Measurements from ENCODE around the gene DIRAS1. TPM values are rescaled to one million over a fixed set of nuclear protein-coding genes. Genes with fewer than 3 reads are reported as not detected.
"Not testable (repeated sequence)": the region's sequence is repeated elsewhere in the genome, so short reads cannot be mapped to it uniquely, and the experiment has no call there.

DIRAS1 gene
- total RNA-seq, 1 donor = 14.9 TPM

- H3K4me3 ChIP-seq (ENCODE audit: low read depth, low read length) = no peak overlapping the region
- no peak for DNase-seq (ENCODE audit: low read depth)
- TF ChIP-seq CTCF (IDR thresholded peaks at IDR 0.05; ENCODE audit: insufficient read depth, low read length) = no peak
Observed at GRCh38 chr19:2678044-2678671, 43.0 kb downstream of the DIRAS1 start.

- no peak for TF ChIP-seq CTCF (IDR thresholded peaks at IDR 0.05; ENCODE audit: insufficient read depth, low read length)
- no peak for DNase-seq (ENCODE audit: low read depth)
- no peak overlapping the region for H3K4me3 ChIP-seq (ENCODE audit: low read depth, low read length)
Observed at GRCh38 chr19:2676823-2677222, 44.3 kb downstream of the DIRAS1 start.

- no peak for DNase-seq (ENCODE audit: low read depth)
- no peak overlapping the region for H3K4me3 ChIP-seq (ENCODE audit: low read depth, low read length)
- TF ChIP-seq CTCF (IDR thresholded peaks at IDR 0.05; ENCODE audit: insufficient read depth, low read length) = no peak
Observed at GRCh38 chr19:2675892-2676291, 45.3 kb downstream of the DIRAS1 start.

- DNase-seq (ENCODE audit: low read depth) = no peak
- no peak overlapping the region for H3K4me3 ChIP-seq (ENCODE audit: low read depth, low read length)
- no peak for TF ChIP-seq CTCF (IDR thresholded peaks at IDR 0.05; ENCODE audit: insufficient read depth, low read length)
Observed at GRCh38 chr19:2670217-2670616, 51.0 kb downstream of the DIRAS1 start.

DNA sequence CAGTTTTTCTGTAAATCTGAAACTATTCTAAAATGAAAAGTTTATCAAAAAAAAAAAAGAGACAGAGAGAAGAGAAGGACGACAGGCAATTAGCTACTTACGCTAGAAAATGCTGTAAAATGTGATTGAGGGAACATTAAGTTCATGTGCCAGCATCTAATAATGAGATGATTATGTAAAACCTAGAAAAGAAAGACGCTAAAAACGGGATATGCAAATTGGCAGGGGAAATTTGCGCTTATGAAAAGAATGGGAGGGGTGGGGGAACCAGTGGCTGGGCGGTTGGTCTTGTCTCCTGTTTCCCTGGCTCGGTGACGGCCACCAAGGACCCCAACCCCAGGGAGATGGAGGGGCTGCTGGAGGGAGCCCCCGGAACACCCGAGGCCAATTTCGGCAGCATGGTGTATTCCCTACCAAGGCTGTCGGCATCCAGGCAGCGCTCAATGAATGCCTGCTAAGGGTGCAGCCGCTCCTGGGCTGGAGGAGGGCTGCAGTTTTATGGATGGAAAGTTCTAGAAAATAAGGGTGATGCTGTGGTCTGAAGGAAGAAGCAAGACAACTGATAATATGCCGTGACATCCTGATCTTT lies 52.9 kb downstream of the DIRAS1 start:
- H3K4me3 ChIP-seq (ENCODE audit: low read depth, low read length) = no peak overlapping the region
- TF ChIP-seq CTCF (IDR thresholded peaks at IDR 0.05; ENCODE audit: insufficient read depth, low read length) = no peak
- DNase-seq (ENCODE audit: low read depth) = no peak

DNA sequence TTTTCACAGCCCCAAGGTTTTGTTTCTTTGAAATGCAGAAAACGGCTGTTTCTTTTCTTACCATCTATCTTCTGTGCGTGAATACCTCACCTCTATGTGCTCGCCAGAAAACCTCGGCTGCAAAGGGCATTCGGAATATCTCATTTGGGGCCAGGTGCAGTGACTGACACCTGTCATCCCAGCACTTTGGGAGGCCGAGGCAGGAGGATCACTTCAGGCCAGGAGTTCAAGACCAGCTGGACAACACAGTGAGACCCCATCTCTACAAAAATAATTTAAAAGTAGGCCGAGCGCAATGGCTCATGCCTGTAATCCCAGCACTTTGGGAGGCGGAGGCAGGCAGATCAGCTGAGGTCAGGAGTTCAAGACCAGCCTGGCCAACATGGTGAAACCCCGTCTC lies 53.8 kb downstream of the DIRAS1 start:
- H3K4me3 ChIP-seq (ENCODE audit: low read depth, low read length); DNase-seq (ENCODE audit: low read depth): not testable (repeated sequence)

GRCh38 chr19:2666344-2666994 lies 54.7 kb downstream of the DIRAS1 start:
- no peak for DNase-seq (ENCODE audit: low read depth)
- H3K4me3 ChIP-seq (ENCODE audit: low read depth, low read length) = no peak overlapping the region
- TF ChIP-seq CTCF (IDR thresholded peaks at IDR 0.05; ENCODE audit: insufficient read depth, low read length) = no peak

Measured in fibroblast of the aortic adventitia (primary cell).